Stimulated activated CD8-positive, alpha-beta memory T cell treated with anti-CD3 and anti-CD28 coated beads, Interleukin-7, amount 100 ng/mL, for 1 hour (primary cell): ENCODE measurements around the gene COL4A1.

Experiments used
- DNase-seq, 2 donors: peaks; one replicate each; pipeline ENCODE4 v3.0.0-alpha.2; 2020; ENCODE audit warnings: low read depth in 2 of 2

Gene COL4A1

DNA sequence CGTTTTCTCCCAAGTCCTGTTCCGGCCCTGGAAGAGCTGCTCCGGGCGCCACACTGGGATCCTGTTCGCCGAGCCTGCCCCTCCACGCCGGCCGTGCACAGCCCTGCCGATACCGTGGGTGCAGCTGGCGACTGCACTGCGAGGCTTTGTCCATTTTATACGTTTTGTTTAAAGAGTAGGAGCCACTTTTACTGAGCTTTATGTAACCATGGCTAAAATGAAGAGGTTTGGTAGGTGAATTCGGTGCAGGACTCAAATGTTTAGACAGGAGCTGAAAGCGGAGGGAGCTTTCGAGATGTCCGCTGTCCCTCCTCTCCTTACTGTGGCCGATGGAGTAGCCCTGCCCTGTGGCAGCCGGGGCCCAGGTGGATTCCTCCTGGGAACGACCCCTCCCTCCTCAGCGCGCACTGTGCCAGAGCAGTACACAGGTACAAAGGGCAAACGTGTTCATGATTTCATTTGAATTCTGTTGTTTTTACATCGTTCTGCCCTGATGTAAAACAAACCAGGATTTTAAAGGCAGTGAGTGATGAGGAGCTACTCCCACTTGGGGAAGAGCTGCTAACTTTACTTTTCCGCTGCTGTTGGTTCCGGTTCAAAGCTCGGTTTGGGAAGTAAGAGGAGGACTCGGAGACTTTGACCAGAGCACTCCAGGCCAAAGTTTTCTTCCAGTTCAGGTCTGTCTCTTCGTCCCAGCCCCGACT is 1.9 kb upstream of the COL4A1 start:
- no peak for DNase-seq

DNA sequence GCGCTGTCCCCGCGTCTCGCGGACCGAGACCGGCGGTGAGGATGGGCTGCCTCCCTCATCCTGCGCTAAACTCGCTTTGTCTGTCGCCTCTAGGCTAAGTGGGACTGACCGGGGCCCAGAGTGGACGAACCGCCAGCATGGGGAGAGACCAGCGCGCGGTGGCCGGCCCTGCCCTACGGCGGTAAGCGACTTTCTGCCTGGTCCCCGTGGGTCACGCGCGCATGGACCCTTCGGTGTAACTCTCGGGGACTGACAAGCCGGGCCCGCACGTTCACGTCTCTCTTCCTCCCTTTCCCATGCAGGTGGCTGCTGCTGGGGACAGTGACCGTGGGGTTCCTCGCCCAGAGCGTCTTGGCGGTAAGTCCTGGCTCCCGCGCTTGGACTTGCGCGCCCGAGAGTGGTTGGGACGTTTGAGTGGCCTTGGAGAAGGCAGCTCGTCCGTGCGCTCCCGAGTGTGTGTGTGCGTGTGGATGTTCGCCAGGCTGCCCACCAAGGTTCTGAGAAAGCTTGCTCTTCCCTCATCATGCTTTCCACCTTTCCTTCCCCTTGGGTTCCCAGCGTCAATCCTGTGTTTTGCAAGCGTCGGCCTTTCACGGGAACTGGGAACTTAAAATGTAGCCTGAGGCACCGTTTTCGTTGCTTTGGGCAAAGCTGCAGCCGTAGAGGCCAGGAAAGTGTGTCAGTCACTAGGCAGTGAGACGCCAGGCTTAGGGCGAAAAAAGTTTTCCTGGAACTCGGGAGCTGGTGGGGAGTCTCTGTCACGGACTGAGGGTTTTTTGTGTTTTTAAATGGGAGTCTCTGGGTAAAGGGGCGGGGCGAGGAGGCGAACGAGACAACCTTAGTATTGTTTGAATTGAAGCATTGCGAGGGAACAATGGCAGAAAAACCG is 1.1 kb upstream of the COL4A1 start:
- DNase-seq: no peak

DNA sequence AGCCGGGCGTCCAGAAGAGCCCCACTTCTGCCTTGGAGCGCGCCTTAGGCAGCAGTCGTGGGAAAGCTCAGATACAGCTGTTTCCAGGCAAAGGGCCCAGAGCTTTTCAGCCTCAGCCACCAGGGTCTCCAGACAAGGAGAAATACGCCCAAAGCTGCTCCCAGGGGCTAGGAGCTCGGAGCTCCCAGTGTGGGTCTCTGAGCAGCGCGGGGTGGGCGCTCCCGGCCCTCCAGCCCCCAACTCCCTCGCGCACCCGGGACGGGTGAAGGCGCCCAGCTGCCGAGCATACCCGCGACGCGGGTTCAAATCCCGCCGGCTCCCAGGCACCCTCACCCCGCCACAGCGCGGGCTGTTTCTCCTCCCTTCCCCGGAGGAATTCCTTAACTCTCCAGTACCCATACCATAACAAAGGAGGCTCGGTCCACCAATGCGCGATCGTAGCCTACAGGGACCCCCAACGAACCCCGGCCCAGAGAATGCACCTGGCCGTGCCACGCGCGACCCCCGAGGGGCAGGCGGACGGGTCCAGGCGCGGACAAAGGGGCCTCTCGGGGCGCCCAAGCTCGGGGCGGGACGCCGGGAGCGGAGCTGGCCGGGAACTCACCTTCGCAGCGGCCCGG is 507 bp downstream of the COL4A1 start:
- no peak for DNase-seq

DNA sequence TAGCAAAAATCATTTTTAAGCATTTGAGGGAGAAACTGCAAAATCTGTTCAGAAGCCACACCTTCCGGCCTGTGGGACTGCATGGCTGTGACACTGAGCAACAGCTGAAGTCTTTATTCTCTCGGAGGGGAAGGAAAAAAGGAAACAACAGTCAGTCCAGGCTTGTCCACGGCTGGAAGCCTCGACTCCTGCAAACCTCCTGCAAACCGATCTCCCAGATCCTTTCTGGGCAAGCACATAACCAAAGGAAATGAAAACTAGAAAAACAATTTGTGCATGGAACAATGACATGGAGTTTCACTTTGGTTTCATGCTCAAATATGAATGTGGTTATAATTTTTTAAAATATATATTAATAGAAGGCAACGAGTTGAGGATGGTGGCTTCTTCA is 1.0 kb downstream of the COL4A1 start:
- no peak for DNase-seq

DNA sequence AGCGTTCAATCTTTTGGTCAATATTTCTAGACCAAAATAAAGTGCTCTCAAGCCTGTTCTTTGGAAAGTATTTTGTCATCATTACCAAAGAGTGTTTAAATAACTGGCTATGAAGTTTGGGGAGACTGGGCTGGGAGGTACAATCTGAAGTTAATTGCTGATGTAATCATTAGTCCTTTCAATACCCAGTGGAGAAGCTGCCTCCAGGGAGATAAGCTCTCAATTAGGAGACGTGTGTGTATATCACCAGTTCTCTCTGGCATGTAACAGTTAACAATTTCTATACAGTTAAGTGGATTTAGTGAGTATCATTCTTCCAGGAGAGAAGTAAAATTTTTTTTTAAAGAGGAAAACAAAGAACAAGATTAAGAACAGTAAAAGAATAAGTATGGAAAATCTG is 1.4 kb downstream of the COL4A1 start:
- DNase-seq: no peak

DNA sequence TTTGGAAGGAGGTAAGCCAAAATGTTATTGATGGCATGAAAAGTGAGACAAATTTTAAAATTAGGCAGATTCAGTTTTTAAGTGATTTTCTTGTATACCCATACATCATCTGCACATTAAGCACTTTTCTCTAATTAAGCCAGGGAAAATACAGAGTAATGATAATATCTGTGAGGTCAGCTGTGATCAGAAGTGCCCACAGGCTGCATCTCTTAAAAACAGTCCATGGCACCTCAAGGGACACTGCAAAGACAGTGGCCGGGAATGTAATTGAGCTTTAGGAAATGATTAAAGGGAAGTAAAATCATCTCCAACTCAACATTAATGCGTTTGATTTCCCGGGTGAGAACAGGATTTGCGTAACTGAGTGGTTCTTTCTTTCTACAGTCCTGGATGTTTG is 2.0 kb downstream of the COL4A1 start:
- DNase-seq: no peak

DNA sequence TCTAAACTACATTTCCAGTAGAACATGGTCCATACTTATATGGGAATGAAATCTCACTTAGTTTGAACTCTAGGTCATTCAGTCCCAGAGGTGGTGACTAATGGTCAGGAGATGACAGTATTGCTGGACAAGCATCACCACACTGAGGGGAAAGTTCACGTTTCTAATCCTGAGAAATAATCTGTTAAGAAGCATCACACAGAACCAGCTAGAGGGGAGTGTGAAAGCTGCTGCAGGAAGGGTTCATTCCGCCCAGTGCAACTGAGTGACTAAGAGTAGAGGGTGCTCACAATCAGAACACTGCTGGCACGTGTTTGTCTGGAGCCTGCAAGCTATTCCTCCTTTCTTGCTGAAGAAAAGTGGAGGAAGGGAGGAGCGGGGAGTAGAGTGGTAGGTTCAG is 2.7 kb downstream of the COL4A1 start:
- no peak for DNase-seq

DNA sequence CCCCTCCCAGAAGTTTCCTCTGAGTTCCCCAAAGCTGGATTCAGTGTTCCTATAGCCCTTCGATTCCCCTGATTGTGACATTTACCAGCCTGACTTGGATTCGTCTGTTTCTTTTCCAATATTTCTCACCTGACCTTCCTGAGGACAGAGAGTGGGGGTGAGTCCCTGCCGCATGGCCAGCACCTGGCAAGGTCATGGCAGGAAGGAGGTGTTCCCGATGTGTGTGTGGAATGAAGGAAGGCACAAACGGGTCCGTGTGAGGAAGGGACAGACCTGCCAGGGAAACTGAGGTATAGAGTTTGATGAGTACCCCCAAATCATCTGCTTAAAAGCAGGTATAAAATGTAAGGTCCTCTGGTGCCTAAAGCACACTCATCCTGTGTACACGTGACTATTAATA is 3.3 kb downstream of the COL4A1 start:
- DNase-seq: no peak

DNA sequence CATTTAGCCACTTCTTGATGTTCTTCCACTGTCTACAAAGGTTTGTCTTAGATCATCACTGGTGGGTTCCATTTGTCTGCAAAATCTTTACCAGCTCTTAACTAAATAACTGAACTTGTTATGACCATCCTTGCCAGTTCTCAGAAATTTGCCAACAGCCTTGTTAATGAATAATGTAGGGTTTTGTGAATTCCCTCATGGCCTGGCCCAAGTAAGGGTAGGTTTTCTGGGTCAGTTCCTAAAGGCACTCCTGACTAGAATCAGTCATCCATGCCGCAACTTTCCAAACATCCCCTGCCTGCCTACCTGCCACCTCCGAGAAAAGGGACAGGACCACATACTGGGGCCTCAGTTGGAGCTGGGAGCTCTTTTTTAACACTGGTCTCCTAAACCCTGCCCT is 4.0 kb downstream of the COL4A1 start:
- no peak for DNase-seq

DNA sequence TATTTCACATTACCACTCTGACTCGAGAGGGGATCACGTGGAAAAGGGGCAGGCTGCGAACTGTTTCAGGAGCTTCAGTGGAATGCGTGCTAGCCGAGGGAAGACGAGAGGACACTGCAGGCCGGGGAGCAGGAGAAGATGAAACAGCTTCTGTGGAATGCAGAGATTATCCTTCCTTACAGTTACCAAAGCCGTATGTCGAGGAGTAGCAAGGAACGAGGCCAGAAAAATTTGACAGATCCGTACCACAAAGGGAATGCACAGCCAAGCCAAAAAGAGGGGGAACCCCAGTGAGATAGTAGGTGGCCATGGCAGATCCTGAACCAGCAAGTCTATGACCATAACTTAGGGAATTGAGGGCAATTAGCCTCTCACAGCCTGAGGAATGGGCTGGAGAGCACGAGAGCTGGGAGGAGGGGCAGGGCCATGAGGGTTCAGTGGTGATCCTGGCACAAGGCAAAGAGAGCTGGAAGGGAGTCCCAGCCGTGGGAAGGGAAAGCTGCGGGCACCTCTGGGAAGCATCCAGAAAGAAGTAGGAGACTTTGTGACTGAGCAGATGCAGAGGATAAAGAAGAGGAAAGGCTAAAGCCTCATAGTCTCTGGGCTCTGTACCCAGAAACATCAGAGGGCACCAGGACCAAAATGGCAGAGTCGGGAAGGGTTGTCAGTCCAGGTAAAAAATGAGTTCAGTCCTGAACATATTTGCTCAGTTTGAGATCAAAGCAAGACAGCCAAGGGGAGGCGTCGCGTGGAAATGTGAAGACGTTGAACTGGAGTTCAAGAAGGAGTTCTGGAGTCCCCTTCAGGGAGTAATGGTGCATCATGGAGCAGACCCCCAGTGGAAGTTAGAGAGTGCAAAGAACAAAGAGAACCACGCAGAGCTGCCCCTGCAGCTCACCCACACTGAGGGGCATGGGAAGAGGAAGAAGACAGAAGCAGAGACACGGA is 5.1 kb downstream of the COL4A1 start:
- DNase-seq: no peak

DNA sequence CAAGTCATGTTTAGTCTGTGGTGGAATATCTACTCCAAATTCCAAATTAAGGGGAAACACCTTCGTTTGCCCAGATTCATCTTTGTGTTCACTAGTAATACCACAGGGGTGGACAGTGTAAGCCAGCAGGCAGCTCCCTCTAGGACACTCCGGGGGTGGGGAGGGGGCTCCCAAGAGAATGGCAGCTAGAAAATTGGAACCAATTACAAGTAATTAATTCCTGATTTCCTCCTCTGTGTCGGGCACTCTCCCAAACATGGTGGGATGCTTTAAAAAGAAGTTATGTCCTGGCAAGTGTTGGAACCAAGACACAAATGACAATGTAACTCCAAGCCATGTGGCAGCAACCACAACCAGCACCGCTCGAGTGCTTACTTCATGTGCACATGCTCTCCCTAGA is 5.9 kb downstream of the COL4A1 start:
- no peak for DNase-seq

DNA sequence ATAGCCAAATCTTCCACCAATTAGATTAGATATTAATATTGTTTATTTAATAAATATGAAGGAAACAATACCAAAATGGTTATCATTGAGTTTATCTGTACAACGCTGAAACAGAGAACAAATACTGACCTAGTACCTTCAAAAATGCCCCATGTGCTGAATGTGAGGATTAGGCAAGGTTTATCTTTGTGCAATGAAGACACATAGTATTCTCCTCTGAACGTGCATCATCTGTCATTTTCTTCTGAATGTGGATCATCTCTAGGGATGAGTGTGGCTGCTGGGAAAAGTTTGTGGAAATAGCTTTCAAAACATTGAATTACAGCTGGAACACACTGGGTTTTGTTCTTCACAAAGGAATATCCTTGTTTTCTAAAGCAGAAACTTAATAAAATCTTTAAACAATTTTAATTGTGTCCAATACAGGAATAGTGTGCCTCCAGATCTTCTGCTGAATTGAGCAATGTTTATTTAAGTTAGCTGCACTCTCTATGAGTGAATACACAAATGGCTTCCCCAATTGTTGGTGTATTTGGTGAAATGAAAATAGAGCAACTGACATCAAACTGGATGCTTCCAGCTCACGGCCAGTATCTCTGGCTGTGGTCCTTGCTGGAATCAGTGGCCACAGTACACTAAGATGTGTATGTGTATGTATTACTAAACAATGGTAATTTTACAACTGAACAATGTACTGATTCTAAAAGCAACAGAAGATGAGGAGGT is 6.7 kb downstream of the COL4A1 start:
- no peak for DNase-seq

DNA sequence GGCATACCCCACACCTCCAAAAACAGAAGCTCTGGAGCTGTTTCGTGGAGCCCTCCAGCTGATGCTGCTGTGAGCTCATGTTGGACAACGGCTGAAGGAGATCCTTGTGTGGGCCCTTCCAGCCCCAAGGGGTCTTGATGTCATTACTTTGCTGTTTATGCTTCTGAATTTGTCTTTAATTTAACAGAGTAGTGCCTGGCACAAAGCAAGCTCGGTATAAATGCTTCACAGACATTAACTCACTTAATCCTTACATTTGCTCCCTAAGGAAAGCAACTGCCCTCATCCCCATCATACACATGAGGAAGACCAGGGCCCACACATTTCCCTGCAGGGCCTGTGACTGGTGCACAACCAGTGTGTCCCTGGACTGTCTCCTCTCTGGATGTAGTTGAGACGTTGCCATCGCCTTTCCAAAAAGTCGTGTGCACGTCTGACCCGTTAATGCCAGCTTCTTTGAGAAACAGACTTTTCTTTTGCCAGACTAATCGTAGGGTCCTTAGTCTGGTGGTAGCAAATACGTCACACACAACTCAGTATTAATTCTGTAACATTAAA is 7.6 kb downstream of the COL4A1 start:
- no peak for DNase-seq

DNA sequence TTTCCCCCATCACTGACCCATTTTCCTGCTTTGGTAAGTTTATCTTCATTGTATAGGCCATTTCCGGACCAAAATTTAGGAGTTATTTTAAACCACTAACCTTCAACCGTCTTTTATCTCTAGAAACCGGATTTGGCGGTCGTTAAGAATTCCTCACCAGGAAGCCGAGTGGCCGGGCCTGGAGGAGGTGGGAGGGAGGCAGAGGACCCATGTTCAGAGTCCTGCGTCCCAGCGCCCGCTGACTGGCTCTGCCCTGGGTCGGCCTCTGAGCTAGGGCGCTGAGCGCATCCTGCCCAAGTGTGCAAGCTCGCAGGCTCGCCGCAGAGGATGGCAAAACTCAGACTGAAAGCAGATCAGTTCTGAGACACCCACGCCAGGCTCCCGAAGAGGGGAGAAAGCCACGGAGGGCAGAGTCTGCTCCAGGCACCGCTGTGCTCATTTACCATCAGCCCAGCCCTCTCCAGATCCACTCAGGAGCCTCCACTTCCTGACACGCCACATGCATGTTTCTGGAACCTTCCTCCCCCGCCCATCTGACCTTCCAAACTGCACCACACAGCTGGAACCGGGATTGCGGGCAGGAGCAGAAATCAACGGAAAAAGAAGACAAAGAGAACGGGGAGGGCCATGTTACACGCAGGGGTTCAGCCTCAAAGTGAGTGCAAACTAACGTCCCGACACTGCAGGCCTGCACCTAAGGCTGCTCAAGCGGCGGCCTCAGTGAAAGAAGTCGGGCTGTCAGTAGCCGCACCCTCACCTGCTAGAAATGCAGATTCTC is 8.3 kb downstream of the COL4A1 start:
- DNase-seq: no peak

DNA sequence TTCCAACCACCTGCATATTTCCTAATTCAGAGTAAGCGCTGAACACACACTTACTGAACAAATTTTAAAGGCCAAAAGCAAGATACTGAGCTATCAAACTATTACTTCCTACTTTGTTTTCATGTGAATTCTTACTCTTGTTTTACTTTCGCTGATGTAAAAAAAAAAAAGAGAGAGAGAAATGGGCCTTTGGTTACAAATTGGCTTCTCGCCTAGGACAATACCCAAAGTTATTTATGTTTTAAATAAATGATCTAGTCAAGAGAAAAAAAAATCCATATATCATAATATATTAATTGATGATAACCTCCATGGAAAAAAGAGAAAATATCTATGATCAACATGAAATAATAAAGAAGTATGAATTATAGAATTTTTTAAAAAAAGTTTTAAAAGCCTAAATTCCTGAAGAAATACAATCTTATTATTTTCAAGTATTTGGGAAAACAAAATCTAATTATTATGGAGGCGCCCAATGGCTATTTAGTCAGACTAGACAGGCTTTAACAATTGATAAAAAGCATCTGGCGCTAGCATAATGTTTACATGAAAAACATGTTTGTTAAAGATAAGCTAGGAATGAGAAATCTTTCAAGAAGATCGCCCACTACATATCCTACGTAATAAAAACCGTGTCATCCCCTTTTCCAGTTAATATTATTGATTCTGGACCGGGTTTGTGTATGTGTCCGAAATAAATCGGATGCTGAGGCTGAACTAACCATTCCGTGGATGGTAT is 9.0 kb downstream of the COL4A1 start:
- DNase-seq: no peak

DNA sequence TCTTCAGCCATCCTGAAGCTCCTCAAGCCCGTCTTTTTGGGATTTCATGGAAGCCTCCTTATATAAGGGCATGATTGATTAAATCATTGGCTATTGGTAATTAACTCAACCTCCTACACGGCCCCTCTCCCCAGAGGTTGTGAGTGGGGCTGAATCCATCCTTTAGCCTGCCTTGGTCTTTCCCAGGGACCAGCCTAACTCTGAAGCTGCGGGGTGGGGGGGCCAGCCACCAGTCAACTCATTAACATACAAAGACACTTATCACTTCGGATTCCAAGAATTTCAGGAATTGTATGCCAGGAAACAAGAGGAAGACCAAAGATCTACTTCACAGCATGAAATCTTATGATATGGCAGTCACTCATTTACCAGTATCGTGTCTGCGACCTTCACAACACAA is 9.9 kb downstream of the COL4A1 start:
- DNase-seq: no peak

DNA sequence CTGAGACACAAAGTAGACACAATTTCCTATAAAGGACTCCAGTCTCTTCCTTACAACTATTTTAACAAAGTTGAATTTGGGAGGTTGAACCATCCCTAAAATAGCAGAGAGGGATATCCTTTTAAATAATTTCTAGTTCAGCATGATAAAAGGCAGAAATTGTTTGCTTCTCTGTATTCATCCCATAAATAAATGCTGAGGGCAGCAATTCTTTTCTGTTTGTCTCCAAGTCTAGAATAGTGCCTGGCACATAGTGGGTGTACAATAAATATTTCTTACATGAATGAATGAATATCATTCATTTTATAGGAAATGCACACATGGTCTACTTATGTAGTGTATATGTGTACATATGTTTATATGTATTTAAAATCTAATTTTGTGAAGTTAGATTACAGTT is 12.3 kb downstream of the COL4A1 start:
- no peak for DNase-seq

DNA sequence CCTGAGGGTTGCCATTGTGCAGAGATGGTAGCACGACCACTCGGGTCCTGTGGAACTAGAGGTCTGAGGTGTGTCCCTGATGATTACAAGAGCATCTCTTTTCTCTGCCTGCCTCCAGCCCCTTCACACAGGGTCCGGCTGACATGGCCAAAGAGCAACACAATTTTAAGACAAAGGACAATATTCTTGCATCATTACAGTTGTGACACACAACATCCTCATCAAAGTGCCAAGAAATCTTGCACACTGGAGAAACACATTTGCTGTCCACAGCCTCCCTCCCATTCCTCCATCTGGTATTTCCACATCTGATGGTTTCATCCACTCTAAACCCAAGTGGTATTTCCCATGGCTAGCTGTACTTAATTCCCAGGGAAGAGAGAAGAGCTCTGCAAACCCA is 12.8 kb downstream of the COL4A1 start:
- DNase-seq: no peak

DNA sequence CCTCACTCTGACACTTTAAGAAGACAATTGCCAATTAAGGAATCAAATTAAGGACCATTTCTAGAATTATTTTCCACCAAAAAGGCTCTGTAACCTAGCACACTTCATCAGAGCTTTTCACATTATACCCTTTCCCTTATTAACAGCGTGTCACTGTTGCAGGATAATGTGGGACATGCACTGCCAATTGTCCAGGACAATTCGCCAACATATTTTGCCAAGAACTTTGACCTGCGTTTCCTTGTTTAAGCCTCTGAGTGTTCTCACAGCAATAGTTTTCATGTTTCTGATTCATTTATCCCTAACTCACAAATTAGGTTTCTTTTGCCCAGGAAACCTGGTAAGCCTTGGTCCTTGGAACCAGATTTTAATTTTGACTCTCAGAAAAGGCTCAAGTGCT is 13.3 kb downstream of the COL4A1 start:
- no peak for DNase-seq
